GM23338 (cell line): ENCODE measurements around the gene PRKX. TPM values are rescaled to one million over a fixed set of nuclear protein-coding genes. Genes with fewer than 3 reads are reported as not detected.

ENCODE experiments used
- ATAC-seq: fragments of 200-7000 bp; cut with Tn5 transposase; 3 replicates; pipeline ENCODE4 v1.9.1; 2020
- DNase-seq: peaks from one replicate; pipeline ENCODE4 v3.0.0-alpha.2; 2015; ENCODE audit warnings: low spot score
- H2AFZ ChIP-seq: fragments of 200-600 bp; sonication (generic); 2 replicates; pipeline ENCODE4 v1.8.0; 2016; ENCODE audit warnings: antibody characterized with exemption, mild to moderate bottlenecking, moderate library complexity
- H3F3A ChIP-seq: fragments of 200-600 bp; sonication (generic); replicated peaks from 2 replicates; pipeline ENCODE4 v1.8.0; 2017; ENCODE audit warnings: antibody characterized with exemption, mixed run types, low read depth
- H3K27ac ChIP-seq: fragments of 200-600 bp; sonication (generic); 2 replicates; pipeline ENCODE4 v1.6.1; 2016; ENCODE audit warnings: low read depth
- H3K27me3 ChIP-seq: fragments of 200-600 bp; sonication (generic); 2 replicates; pipeline ENCODE4 v1.8.0; 2016; ENCODE audit warnings: mild to moderate bottlenecking, mixed run types, moderate library complexity; ENCODE audit not compliant: insufficient read depth
- H3K36me3 ChIP-seq: fragments of 200-600 bp; sonication (generic); 2 replicates; pipeline ENCODE4 v1.8.0; 2016; ENCODE audit warnings: mild to moderate bottlenecking; ENCODE audit not compliant: insufficient read depth
- H3K4me1 ChIP-seq: fragments of 200-600 bp; sonication (generic); 2 replicates; pipeline ENCODE4 v1.8.0; 2016; ENCODE audit warnings: mild to moderate bottlenecking, moderate library complexity; ENCODE audit not compliant: insufficient read depth
- H3K4me2 ChIP-seq: fragments of 200-600 bp; sonication (generic); 2 replicates; pipeline ENCODE4 v1.7.1; 2017; ENCODE audit warnings: mixed run types
- H3K4me3 ChIP-seq: fragments of 200-600 bp; sonication (generic); 2 replicates; pipeline ENCODE4 v1.6.1; 2016; ENCODE audit warnings: mixed run types
- H3K79me2 ChIP-seq: fragments of 200-600 bp; sonication (generic); replicated peaks from 2 replicates; pipeline ENCODE4 v1.8.0; 2017; ENCODE audit warnings: mild to moderate bottlenecking; ENCODE audit not compliant: insufficient read depth
- H3K9me2 ChIP-seq: fragments of 200-600 bp; sonication (generic); 2 replicates; pipeline ENCODE4 v1.8.0; 2017; ENCODE audit not compliant: insufficient read depth
- H4K20me1 ChIP-seq: fragments of 200-600 bp; sonication (generic); replicated peaks from 2 replicates; pipeline ENCODE4 v1.8.0; 2017; ENCODE audit warnings: mild to moderate bottlenecking; ENCODE audit not compliant: insufficient read depth
- H3K27ac Mint-ChIP-seq: 2 replicates; pipeline ENCODE4 v1.8.0; 2020; ENCODE audit warnings: inconsistent platforms, mild to moderate bottlenecking, moderate library complexity, mixed read lengths
- H3K27me3 Mint-ChIP-seq: 3 replicates; pipeline ENCODE4 v1.8.0; 2022; ENCODE audit warnings: low read depth, mild to moderate bottlenecking, moderate library complexity, mixed read lengths, inconsistent platforms; ENCODE audit not compliant: insufficient read depth, poor library complexity
- H3K36me3 Mint-ChIP-seq: 3 replicates; pipeline ENCODE4 v1.8.0; 2021; ENCODE audit warnings: low read depth, mild to moderate bottlenecking, inconsistent platforms, moderate library complexity, mixed read lengths
- H3K4me1 Mint-ChIP-seq: 3 replicates; pipeline ENCODE4 v1.8.0; 2020; ENCODE audit warnings: mild to moderate bottlenecking, inconsistent platforms, mixed read lengths
- H3K4me3 Mint-ChIP-seq: 3 replicates; pipeline ENCODE4 v1.8.0; 2021; ENCODE audit warnings: moderate library complexity, mild to moderate bottlenecking, inconsistent platforms, mixed read lengths
- H3K9me3 Mint-ChIP-seq: 3 replicates; pipeline ENCODE4 v1.8.0; 2020; ENCODE audit warnings: moderate library complexity, mild to moderate bottlenecking, inconsistent platforms, mixed read lengths
- CREB1 ChIP-seq: fragments of 250-450 bp; sonication (Bioruptor Pico); IDR thresholded peaks from 2 replicates; pipeline ENCODE4 v1.5.0; 2020; ENCODE audit warnings: low read depth, mild to moderate bottlenecking, moderate library complexity
- EZH2 ChIP-seq: fragments of 200-600 bp; sonication (generic); IDR thresholded peaks from one replicate; pipeline ENCODE4 v1.8.0; 2017; ENCODE audit warnings: antibody characterized with exemption, mild to moderate bottlenecking, low read depth; ENCODE audit not compliant: unreplicated experiment
- EZH2phosphoT487 ChIP-seq: fragments of 200-600 bp; sonication (generic); IDR thresholded peaks from one replicate; pipeline ENCODE4 v1.8.1; 2018; ENCODE audit warnings: antibody characterized with exemption; ENCODE audit not compliant: unreplicated experiment
- JUNB ChIP-seq: IDR thresholded peaks from one replicate; pipeline ENCODE4 v1.6.1; 2016; ENCODE audit warnings: antibody characterized with exemption; ENCODE audit not compliant: unreplicated experiment
- NANOG ChIP-seq: IDR thresholded peaks from 2 replicates; pipeline ENCODE4 v1.6.1; 2016; ENCODE audit warnings: antibody characterized with exemption, borderline replicate concordance
- POLR2AphosphoS5 ChIP-seq: IDR thresholded peaks from 2 replicates; pipeline ENCODE4 v1.6.1; 2016; ENCODE audit warnings: antibody characterized with exemption, low read depth
- STAT1 ChIP-seq: IDR thresholded peaks from one replicate; pipeline ENCODE4 v1.6.1; 2016; ENCODE audit warnings: antibody characterized with exemption; ENCODE audit not compliant: unreplicated experiment
- ZNF114 ChIP-seq: fragments of 250-450 bp; sonication (Bioruptor Pico); IDR thresholded peaks from 2 replicates; pipeline ENCODE4 v1.5.0; 2020; ENCODE audit warnings: mild to moderate bottlenecking, moderate library complexity
- ZNF331 ChIP-seq: fragments of 250-450 bp; sonication (Bioruptor Pico); IDR thresholded peaks from 2 replicates; pipeline ENCODE4 v1.5.0; 2020; ENCODE audit warnings: low read depth, mild to moderate bottlenecking, moderate library complexity
- polyA plus RNA-seq: library from polyadenylated mRNA; unstranded; fragments of >200 nt; fragmentation: Nextera tagmentation; extraction: Ambion mirVana; gene quantifications from 2 replicates; pipeline ENCODE4 v1.2.1, GENCODE V29; 2016
- total RNA-seq: library from RNA; depleted of rRNA; stranded (reverse); fragments of >200 nt; shearing (Covaris generic); gene quantifications from 2 replicates; pipeline ENCODE4 v1.2.3, GENCODE V29; 2014
- TF ChIP-seq, protein P1 (sequence below): fragments of 250-450 bp; sonication (Bioruptor Pico); IDR thresholded peaks from 2 replicates; pipeline ENCODE4 v1.5.0; 2020; ENCODE audit warnings: mild to moderate bottlenecking, moderate library complexity
- TF ChIP-seq, protein P2 (sequence below): IDR thresholded peaks from one replicate; pipeline ENCODE4 v1.6.1; 2018; ENCODE audit warnings: antibody characterized with exemption; ENCODE audit not compliant: unreplicated experiment
- TF ChIP-seq, protein P3 (sequence below), 2 experiments: fragments of 200-600 bp in 1 of 2; sonication (generic) in 1 of 2; conservative IDR thresholded peaks; 2 replicates each; pipeline versions ENCODE4 v1.5.1 to v1.6.1; 2016 to 2017; ENCODE audit warnings: antibody characterized with exemption in 2 of 2, low read depth in 2 of 2, mild to moderate bottlenecking in 2 of 2, moderate library complexity in 1 of 2
- TF ChIP-seq, protein P4 (sequence below): IDR thresholded peaks from 2 replicates; pipeline ENCODE4 v1.6.1; 2016; ENCODE audit warnings: antibody characterized with exemption

PRKX gene
- total and polyA plus RNA-seq, 2 experiments from 2014 or later, result 12.9 to 43.5 TPM

DNA sequence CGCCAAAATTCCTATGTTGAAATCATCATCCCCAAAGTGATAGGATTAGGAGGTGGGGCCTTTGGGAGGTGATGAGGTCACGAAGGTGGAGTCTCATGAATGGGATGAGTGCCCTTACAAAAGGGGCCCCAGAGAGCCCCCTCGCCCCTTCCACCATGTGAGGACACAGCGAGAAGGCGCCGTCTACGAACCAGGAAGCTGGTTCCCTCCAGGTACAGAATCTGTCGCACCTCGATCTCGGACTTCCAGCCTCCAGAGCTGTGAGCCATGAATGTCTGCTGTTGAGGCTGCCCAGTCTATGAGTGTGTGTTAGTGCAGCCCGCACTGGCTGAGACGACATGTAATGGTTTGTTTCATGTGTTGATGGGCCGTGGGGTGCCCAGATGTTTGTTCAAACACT lies 60.3 kb downstream of the PRKX start:
- Mint-ChIP-seq H3K36me3 (peaks cover 19% of the 10 kb centered on the region), H3K9me3 (peaks cover 2% of the 10 kb centered on the region; the same call in 2 of the 3 replicates), H3K4me1 (no peaks in the 10 kb centered on the region), H3K27ac (no peak overlapping the region), H3K4me3 (no peak overlapping the region), H3K27me3 (no peaks in the 10 kb centered on the region)
- no peak overlapping the region for H2AFZ ChIP-seq
- H3K36me3 ChIP-seq, result peaks cover 4% of the 10 kb centered on the region; the same call in 1 of the 2 replicates
- no peaks in the 10 kb centered on the region for H3K4me1 ChIP-seq
- no peaks in the 10 kb centered on the region for H3K27me3 ChIP-seq
- no peak overlapping the region for H3K27ac ChIP-seq
- DNase-seq (no peak), ATAC-seq (no peak)
- H3K4me2 ChIP-seq, result no peak overlapping the region
- H3K9me2 ChIP-seq, result no peaks in the 10 kb centered on the region
- TF ChIP-seq STAT1, result no peak
- no peak for TF ChIP-seq EZH2phosphoT487
- TF ChIP-seq JUNB, result no peak
- TF ChIP-seq, protein P1, sequence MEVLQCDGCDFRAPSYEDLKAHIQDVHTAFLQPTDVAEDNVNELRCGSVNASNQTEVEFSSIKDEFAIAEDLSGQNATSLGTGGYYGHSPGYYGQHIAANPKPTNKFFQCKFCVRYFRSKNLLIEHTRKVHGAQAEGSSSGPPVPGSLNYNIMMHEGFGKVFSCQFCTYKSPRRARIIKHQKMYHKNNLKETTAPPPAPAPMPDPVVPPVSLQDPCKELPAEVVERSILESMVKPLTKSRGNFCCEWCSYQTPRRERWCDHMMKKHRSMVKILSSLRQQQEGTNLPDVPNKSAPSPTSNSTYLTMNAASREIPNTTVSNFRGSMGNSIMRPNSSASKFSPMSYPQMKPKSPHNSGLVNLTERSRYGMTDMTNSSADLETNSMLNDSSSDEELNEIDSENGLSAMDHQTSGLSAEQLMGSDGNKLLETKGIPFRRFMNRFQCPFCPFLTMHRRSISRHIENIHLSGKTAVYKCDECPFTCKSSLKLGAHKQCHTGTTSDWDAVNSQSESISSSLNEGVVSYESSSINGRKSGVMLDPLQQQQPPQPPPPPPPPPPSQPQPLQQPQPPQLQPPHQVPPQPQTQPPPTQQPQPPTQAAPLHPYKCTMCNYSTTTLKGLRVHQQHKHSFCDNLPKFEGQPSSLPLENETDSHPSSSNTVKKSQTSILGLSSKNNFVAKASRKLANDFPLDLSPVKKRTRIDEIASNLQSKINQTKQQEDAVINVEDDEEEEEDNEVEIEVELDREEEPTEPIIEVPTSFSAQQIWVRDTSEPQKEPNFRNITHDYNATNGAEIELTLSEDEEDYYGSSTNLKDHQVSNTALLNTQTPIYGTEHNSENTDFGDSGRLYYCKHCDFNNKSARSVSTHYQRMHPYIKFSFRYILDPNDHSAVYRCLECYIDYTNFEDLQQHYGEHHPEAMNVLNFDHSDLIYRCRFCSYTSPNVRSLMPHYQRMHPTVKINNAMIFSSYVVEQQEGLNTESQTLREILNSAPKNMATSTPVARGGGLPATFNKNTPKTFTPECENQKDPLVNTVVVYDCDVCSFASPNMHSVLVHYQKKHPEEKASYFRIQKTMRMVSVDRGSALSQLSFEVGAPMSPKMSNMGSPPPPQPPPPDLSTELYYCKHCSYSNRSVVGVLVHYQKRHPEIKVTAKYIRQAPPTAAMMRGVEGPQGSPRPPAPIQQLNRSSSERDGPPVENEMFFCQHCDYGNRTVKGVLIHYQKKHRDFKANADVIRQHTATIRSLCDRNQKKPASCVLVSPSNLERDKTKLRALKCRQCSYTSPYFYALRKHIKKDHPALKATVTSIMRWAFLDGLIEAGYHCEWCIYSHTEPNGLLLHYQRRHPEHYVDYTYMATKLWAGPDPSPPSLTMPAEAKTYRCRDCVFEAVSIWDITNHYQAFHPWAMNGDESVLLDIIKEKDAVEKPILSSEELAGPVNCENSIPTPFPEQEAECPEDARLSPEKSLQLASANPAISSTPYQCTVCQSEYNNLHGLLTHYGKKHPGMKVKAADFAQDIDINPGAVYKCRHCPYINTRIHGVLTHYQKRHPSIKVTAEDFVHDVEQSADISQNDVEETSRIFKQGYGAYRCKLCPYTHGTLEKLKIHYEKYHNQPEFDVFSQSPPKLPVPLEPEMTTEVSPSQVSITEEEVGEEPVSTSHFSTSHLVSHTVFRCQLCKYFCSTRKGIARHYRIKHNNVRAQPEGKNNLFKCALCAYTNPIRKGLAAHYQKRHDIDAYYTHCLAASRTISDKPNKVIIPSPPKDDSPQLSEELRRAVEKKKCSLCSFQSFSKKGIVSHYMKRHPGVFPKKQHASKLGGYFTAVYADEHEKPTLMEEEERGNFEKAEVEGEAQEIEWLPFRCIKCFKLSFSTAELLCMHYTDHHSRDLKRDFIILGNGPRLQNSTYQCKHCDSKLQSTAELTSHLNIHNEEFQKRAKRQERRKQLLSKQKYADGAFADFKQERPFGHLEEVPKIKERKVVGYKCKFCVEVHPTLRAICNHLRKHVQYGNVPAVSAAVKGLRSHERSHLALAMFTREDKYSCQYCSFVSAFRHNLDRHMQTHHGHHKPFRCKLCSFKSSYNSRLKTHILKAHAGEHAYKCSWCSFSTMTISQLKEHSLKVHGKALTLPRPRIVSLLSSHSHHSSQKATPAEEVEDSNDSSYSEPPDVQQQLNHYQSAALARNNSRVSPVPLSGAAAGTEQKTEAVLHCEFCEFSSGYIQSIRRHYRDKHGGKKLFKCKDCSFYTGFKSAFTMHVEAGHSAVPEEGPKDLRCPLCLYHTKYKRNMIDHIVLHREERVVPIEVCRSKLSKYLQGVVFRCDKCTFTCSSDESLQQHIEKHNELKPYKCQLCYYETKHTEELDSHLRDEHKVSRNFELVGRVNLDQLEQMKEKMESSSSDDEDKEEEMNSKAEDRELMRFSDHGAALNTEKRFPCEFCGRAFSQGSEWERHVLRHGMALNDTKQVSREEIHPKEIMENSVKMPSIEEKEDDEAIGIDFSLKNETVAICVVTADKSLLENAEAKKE, result no peak
- no peak for TF ChIP-seq CREB1 (CRISPR knock-in tag)
- TF ChIP-seq, protein P2, sequence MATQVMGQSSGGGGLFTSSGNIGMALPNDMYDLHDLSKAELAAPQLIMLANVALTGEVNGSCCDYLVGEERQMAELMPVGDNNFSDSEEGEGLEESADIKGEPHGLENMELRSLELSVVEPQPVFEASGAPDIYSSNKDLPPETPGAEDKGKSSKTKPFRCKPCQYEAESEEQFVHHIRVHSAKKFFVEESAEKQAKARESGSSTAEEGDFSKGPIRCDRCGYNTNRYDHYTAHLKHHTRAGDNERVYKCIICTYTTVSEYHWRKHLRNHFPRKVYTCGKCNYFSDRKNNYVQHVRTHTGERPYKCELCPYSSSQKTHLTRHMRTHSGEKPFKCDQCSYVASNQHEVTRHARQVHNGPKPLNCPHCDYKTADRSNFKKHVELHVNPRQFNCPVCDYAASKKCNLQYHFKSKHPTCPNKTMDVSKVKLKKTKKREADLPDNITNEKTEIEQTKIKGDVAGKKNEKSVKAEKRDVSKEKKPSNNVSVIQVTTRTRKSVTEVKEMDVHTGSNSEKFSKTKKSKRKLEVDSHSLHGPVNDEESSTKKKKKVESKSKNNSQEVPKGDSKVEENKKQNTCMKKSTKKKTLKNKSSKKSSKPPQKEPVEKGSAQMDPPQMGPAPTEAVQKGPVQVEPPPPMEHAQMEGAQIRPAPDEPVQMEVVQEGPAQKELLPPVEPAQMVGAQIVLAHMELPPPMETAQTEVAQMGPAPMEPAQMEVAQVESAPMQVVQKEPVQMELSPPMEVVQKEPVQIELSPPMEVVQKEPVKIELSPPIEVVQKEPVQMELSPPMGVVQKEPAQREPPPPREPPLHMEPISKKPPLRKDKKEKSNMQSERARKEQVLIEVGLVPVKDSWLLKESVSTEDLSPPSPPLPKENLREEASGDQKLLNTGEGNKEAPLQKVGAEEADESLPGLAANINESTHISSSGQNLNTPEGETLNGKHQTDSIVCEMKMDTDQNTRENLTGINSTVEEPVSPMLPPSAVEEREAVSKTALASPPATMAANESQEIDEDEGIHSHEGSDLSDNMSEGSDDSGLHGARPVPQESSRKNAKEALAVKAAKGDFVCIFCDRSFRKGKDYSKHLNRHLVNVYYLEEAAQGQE, result no peak
- TF ChIP-seq, protein P3, sequence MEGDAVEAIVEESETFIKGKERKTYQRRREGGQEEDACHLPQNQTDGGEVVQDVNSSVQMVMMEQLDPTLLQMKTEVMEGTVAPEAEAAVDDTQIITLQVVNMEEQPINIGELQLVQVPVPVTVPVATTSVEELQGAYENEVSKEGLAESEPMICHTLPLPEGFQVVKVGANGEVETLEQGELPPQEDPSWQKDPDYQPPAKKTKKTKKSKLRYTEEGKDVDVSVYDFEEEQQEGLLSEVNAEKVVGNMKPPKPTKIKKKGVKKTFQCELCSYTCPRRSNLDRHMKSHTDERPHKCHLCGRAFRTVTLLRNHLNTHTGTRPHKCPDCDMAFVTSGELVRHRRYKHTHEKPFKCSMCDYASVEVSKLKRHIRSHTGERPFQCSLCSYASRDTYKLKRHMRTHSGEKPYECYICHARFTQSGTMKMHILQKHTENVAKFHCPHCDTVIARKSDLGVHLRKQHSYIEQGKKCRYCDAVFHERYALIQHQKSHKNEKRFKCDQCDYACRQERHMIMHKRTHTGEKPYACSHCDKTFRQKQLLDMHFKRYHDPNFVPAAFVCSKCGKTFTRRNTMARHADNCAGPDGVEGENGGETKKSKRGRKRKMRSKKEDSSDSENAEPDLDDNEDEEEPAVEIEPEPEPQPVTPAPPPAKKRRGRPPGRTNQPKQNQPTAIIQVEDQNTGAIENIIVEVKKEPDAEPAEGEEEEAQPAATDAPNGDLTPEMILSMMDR (conservative IDR thresholded peaks at IDR 0.05; ENCODE audit: low read depth in 2 of 2), result no peak
- TF ChIP-seq ZNF114 (CRISPR knock-in tag), result no peak
- TF ChIP-seq, protein P4, sequence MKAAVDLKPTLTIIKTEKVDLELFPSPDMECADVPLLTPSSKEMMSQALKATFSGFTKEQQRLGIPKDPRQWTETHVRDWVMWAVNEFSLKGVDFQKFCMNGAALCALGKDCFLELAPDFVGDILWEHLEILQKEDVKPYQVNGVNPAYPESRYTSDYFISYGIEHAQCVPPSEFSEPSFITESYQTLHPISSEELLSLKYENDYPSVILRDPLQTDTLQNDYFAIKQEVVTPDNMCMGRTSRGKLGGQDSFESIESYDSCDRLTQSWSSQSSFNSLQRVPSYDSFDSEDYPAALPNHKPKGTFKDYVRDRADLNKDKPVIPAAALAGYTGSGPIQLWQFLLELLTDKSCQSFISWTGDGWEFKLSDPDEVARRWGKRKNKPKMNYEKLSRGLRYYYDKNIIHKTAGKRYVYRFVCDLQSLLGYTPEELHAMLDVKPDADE, result no peak
- no peak for TF ChIP-seq POLR2AphosphoS5
- no peak for TF ChIP-seq EZH2
- no peak for TF ChIP-seq NANOG
- TF ChIP-seq ZNF331 (CRISPR knock-in tag), result no peak
- no peaks in the 10 kb centered on the region for H3F3A ChIP-seq
- no peak overlapping the region for H3K4me3 ChIP-seq
- H3K79me2 ChIP-seq, result no peaks in the 10 kb centered on the region
- no peaks in the 10 kb centered on the region for H4K20me1 ChIP-seq
